Epithelial cell of proximal tubule (primary cell): Measurements from ENCODE around the gene ZNF708. TPM values are rescaled to one million over a fixed set of nuclear protein-coding genes. Genes with fewer than 3 reads are reported as not detected.
"Not testable (repeated sequence)": the region's sequence is repeated elsewhere in the genome, so short reads cannot be mapped to it uniquely, and the experiment has no call there.

Source experiments
- DNase-seq: peaks from one replicate; pipeline ENCODE4 v3.0.0-alpha.2; 2011; ENCODE audit warnings: low read depth
- H3K4me3 ChIP-seq: 2 replicates; pipeline ENCODE4 v1.5.1; 2011; ENCODE audit warnings: low read depth, mild to moderate bottlenecking, low read length
- CTCF ChIP-seq: conservative IDR thresholded peaks from 2 replicates; pipeline ENCODE4 v1.5.1; 2012; ENCODE audit warnings: low read depth, mild to moderate bottlenecking, low read length
- total RNA-seq: library from RNA; depleted of rRNA; stranded (reverse); fragments of >200 nt; gene quantifications from 2 replicates; pipeline ENCODE4 v1.2.3, GENCODE V29; 2015

The ZNF708 gene
- total RNA-seq, 1 donor from 2014 or later: 9.8 TPM

GRCh38 chr19:21326169-21326568, 3.0 kb downstream of the ZNF708 start:
- no peak for TF ChIP-seq CTCF
- DNase-seq: no peak
- H3K4me3 ChIP-seq: no peak overlapping the region

GRCh38 chr19:21323000-21323399, 6.2 kb downstream of the ZNF708 start:
- no peak for DNase-seq
- no peak overlapping the region for H3K4me3 ChIP-seq
- TF ChIP-seq CTCF: no peak

- no peak for TF ChIP-seq CTCF
- no peak overlapping the region for H3K4me3 ChIP-seq
- DNase-seq: no peak
Observed at GRCh38 chr19:21322528-21322927, 6.7 kb downstream of the ZNF708 start.

- DNase-seq: no peak
- H3K4me3 ChIP-seq: no peak overlapping the region
- no peak for TF ChIP-seq CTCF
Observed at GRCh38 chr19:21321996-21322395, 7.2 kb downstream of the ZNF708 start.

- no peak overlapping the region for H3K4me3 ChIP-seq
- no peak for TF ChIP-seq CTCF
- no peak for DNase-seq
Observed at GRCh38 chr19:21321134-21321533, 8.1 kb downstream of the ZNF708 start.

- no peak overlapping the region for H3K4me3 ChIP-seq
- no peak for DNase-seq
- TF ChIP-seq CTCF: no peak
Observed at GRCh38 chr19:21317821-21318220, 11.4 kb downstream of the ZNF708 start.

GRCh38 chr19:21314676-21315075, 14.5 kb downstream of the ZNF708 start:
- no peak for TF ChIP-seq CTCF
- no peak for DNase-seq
- H3K4me3 ChIP-seq: no peak overlapping the region

- not testable (repeated sequence) for DNase-seq, H3K4me3 ChIP-seq
Observed at GRCh38 chr19:21312807-21313206, 16.4 kb downstream of the ZNF708 start.
